NB4 (cell line): ENCODE data around the gene FAM241B.

Experiments
- DNase-seq: peaks from one replicate; pipeline ENCODE4 v3.0.0; 2010; ENCODE audit warnings: low read depth
- H3K4me3 ChIP-seq: one replicate; pipeline ENCODE4 v1.5.1; 2011; ENCODE audit warnings: mild to moderate bottlenecking, low read depth, low read length, moderate library complexity
- CTCF ChIP-seq: IDR thresholded peaks from one replicate; pipeline ENCODE4 v1.5.1; 2012; ENCODE audit warnings: low read depth, low read length
- MAX ChIP-seq: IDR thresholded peaks from 2 replicates; pipeline ENCODE4 v1.6.1; 2011; ENCODE audit warnings: low read depth, low read length
- MYC ChIP-seq: IDR thresholded peaks from 2 replicates; pipeline ENCODE4 v1.6.1; 2011; ENCODE audit warnings: low read depth, low read length
- POLR2A ChIP-seq: IDR thresholded peaks from 2 replicates; pipeline ENCODE4 v1.6.1; 2011; ENCODE audit warnings: mild to moderate bottlenecking; ENCODE audit not compliant: insufficient read length; ENCODE audit errors: extremely low read depth

Gene FAM241B

GRCh38 chr10:69641261-69641980, 11.4 kb downstream of the FAM241B start:
- DNase-seq, result no peak
- H3K4me3 ChIP-seq, result no peak overlapping the region
- TF ChIP-seq MYC, result no peak
- no peak for TF ChIP-seq CTCF
- TF ChIP-seq MAX, result no peak
- no peak for TF ChIP-seq POLR2A

GRCh38 chr10:69642747-69643146, 12.7 kb downstream of the FAM241B start:
- H3K4me3 ChIP-seq, result no peak overlapping the region
- no peak for TF ChIP-seq MAX
- TF ChIP-seq CTCF, result no peak
- no peak for TF ChIP-seq POLR2A
- TF ChIP-seq MYC, result no peak
- no peak for DNase-seq

GRCh38 chr10:69643779-69644657, 14.0 kb downstream of the FAM241B start:
- no peak overlapping the region for H3K4me3 ChIP-seq
- DNase-seq, result no peak
- TF ChIP-seq POLR2A (no peak), MYC (0 out of 2 replicates have a peak, but pooled peaks have one; percentile 4)

- peak; percentile 59 for DNase-seq
- H3K4me3 ChIP-seq, result no peak overlapping the region
- TF ChIP-seq MYC (no peak), CTCF (peak; percentile 84), POLR2A (no peak), MAX (no peak)
These were observed 14.7 kb downstream of the FAM241B start for GRCh38 chr10:69644658-69645295.

GRCh38 chr10:69645296-69646184, 15.5 kb downstream of the FAM241B start:
- TF ChIP-seq MAX, result no peak
- no peak for TF ChIP-seq POLR2A
- TF ChIP-seq MYC, result no peak
- TF ChIP-seq CTCF, result no peak
- H3K4me3 ChIP-seq, result no peak overlapping the region
- no peak for DNase-seq
